Activated CD8-positive, alpha-beta memory T cell treated with anti-CD3 and anti-CD28 coated beads, Interleukin-2, amount 50 U/mL, for 24 hours (primary cell): ENCODE data around the gene ABHD6.
A peak's percentile ranks its signal among the peaks of the same experiment; 100 is the strongest.
"Not testable (repeated sequence)": the region's sequence is repeated elsewhere in the genome, so short reads cannot be mapped to it uniquely, and the experiment has no call there.

ENCODE experiments used
- DNase-seq: peaks from one replicate; pipeline ENCODE4 v3.0.0-alpha.2; 2020; ENCODE audit errors: extremely low read depth

Gene ABHD6, protein sequence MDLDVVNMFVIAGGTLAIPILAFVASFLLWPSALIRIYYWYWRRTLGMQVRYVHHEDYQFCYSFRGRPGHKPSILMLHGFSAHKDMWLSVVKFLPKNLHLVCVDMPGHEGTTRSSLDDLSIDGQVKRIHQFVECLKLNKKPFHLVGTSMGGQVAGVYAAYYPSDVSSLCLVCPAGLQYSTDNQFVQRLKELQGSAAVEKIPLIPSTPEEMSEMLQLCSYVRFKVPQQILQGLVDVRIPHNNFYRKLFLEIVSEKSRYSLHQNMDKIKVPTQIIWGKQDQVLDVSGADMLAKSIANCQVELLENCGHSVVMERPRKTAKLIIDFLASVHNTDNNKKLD

GRCh38 chr3:58237238-58237940 is at the start of gene ABHD6:
Gene ABHD6, plus strand, starts transcription at chr3:58237792. Its CDS starts 18,795 bp downstream, at chr3:58256587.
- DNase-seq: peak; percentile 38

GRCh38 chr3:58188173-58188564 is 49.4 kb upstream of the ABHD6 start:
- no peak for DNase-seq

DNA sequence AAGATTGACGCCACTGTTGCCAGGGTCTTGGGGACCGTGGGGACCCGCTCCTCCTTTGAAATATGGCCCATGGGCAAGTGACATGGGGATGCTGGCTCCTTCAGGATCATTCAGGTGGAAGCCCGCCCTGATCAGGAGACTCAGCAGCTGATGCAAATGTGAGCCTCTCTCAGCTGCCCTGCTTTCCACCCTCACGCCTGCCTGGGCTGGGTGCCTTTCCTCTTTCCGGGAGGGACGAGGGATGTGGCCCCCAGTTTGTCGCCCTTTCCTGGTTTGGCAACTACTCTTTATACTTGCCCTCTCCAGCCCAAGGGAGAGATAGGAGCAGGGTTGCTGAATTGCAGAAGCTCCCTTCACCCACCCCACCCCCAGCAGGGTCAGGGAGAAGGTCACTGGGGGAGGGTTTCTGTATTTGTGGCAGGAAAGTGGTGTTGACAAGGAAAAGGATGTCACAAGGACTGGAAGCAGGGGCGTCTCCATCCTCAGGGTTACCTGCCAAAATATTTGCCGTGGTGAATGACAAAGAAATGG is 48.6 kb upstream of the ABHD6 start:
- no peak for DNase-seq

GRCh38 chr3:58189691-58190090 is 47.9 kb upstream of the ABHD6 start:
- no peak for DNase-seq

DNA sequence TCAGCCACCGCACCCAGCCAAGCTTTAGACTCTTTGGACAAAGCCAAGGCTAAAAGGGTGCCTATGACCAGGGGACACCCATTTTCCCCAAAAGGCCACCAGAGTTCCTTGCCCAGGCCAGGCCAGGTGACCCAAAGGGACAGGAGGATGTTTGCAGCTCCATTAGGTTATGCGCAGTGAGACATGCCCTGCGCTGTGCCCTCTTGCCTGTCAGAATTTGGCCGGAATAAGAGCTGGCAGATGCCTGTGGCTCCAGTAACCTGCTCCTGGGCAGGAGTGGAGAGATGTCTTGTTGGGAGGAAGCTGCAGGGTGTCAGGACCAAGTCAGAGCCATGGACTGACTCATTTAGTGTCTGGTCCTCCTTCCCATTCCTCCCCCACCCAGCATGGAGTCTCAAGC is 47.3 kb upstream of the ABHD6 start:
- DNase-seq: no peak

DNA sequence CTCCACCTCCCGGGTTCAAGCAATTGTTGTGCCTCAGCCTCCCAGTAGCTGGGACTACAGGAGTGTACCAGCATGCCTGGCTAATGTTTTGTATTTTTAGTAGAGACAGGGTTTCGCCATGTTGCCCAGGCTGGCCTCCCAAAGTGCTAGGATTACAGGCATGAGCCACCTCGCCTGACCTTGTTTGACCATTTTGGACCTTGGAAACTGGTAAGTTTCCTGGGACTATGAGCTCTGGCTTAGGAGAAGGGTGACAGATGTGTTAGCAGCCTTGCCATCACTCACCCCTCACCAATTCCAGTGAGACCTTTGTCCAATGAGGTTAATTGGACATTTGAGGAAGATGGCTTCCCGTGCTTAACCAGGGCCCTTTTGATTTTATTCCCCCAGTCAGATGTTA is 46.7 kb upstream of the ABHD6 start:
- no peak for DNase-seq

DNA sequence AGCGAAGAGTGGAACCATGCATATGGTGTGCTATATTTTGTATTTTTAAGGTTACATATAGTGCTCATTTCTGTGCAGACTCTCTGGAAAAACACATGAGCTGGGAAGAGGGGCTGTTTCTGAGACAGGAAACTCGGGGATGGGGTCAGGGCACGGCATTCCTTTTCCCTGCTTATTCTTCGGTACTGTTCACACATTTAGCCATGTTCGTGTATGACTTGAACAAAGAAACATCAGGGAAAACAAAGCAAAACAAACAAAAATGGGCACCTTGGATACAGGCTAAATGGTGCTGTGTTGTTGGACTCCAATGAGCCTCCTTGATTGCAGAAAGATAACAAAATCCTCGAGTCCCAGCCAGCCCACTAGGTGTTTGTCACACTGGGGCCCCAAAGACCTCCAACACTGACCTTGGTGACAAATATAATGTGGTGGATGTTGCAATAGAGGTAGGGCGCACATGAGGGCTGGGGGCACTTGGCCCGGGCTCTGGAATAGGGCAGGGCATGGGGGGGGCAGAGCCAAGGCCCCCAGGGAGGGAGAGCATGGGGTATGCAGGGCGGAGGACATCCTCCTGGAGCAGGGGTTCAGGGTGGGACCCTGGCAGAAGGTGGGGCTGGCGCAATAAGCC is 46.1 kb upstream of the ABHD6 start:
- DNase-seq: no peak

DNA sequence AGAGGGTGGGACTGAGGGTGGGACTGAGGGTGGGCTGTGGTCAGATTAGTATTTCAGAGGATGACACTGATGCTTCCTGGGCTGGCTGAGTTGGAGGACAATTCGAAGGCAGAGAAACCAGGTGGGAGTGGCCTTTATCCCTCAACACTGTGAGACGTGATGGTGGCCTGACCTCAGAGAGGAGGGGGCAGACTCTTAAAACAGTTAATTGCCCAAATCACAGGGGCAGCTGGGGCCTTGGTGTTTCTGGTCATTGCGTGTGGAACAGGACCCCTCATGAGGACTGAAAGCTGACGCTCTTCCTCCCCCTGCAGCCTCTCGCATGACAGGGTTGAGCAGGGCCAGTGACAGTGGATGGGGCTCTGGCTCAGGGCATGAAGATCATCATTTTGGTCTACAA is 45.5 kb upstream of the ABHD6 start:
- no peak for DNase-seq

DNA sequence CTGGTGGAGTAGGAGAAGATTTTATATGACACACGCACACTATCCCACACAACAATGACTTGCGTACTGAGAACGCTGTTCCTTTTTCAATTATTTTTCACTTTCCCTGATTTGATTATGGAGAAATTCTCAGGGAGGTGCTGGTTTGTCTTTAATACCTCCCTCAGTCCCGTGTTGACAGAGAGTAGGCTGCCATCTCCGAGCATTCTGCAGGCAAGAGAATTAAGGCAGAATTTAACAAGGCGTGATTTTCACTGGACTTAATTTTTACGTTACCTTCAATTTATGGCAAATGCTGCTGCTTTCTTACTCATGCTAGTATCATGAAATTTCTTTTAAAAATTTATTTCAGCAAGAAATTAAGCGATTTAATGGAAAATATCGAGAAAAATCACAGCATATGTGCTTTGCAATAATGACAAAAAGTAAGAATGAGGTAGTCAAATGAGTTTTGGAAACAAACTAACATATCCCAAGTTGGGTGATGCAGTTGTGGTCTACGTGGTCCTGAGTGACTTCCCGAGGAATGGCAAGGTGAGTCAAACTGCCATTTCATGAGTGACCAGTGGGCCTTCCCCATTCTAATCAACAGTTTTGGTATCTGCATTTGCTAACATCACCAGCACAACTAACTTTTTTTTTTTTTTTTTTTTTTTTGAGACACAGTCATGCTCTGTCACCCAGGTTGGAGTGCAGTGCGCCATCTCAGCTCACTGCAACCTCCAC is 43.7 kb upstream of the ABHD6 start:
- no peak for DNase-seq

DNA sequence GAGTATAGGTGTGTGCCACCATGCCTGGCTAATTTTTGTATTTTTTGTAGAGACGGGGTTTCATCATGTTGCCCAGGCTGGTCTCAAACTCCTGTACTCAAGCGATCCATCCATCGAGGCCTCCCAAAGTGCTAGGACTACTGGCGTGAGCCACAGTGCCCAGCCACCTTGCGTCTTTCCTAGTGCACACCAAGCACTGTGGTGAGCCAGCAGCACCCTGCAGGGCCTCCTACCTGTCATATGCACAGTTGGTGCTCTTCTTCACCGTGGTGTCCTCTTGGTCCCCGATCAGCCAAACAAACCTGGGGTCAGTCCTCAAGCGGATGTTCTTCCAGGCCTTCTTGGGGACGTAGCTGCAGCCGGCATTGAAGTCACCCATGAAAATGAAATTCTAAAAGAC is 40.0 kb upstream of the ABHD6 start:
- no peak for DNase-seq

- no peak for DNase-seq
These were observed 39.2 kb upstream of the ABHD6 start for GRCh38 chr3:58198362-58198761.

DNA sequence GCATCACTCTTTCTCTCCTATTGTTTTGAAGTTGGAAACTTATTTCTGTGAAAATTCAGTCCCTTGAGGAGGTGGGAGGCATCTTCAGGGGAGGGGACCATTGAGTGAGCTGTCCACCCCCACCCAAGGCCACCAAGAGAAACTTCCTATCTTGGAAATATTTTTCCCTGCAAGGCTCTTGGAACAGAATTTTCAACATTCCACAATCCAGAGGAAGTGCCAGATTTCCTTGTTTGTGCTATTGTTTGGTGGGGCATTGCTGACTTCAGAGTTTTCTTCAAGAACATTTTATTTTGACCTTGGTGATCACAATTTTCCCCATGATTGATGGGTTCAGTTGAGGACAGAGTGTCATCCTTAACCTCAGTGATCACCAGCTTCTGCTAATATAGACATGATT is 38.8 kb upstream of the ABHD6 start:
- DNase-seq: no peak

DNA sequence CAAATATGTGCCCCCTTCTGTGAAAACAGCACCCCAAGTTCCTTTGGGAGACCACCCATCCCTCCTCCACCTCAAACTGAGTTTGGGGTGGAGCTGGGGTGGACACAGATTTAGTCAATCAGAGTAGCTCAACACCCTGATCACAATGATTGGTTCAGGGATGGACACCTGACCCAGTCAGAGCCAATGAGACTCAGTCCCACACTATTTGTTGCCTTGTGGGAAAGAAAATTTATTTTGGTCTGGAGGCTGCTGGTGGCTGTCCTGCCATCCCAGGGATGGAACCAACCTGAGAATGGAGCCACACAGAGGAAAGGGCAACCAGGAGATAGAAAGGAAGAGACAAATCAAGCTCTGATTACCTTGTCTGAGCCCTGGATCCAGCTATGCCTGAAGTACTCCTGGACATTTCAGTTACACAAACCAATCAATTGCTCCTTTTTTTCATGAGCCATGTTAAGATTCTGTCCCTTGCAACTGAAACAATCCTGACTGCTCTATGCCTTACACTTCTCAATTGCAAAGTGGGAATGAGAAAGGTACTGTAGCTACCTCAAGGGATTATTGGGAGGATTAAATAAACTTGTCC is 37.4 kb upstream of the ABHD6 start:
- no peak for DNase-seq

GRCh38 chr3:58200846-58201355 is 36.7 kb upstream of the ABHD6 start:
- DNase-seq: no peak

GRCh38 chr3:58201451-58201850 is 36.1 kb upstream of the ABHD6 start:
- DNase-seq: not testable (repeated sequence)

- no peak for DNase-seq
These were observed 34.7 kb upstream of the ABHD6 start for GRCh38 chr3:58202917-58203360.

- no peak for DNase-seq
These were observed 34.1 kb upstream of the ABHD6 start for GRCh38 chr3:58203541-58203940.

GRCh38 chr3:58204720-58205119 is 32.9 kb upstream of the ABHD6 start:
- no peak for DNase-seq

DNA sequence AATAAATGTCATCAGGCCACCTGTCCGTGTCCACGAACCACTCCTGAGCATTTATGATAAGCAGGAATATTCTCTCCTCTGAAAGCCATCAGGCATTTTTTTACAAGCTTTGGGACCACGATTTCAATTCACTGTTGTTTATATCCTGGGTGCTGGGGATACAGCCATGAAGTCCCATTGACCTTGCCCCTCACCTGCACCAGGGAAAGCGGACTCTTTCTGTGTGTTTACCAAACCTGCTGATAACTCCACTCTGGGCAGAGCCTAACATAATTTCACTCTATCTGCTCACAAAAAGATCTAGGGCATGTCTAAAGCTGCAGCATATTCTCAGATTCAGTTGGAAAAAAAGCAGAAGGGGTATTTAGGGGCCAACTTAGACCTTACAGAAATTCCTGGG is 31.6 kb upstream of the ABHD6 start:
- DNase-seq: no peak

- DNase-seq: no peak
These were observed 31.1 kb upstream of the ABHD6 start for GRCh38 chr3:58206406-58207011.

GRCh38 chr3:58207954-58208353 is 29.6 kb upstream of the ABHD6 start:
- DNase-seq: no peak
